Upper lobe of right lung (tissue), 1 donor: ENCODE measurements around the gene TBC1D12. TPM values are rescaled to one million over a fixed set of nuclear protein-coding genes. Genes with fewer than 3 reads are reported as not detected.

Experiments
- ATAC-seq: fragments of 200-7000 bp; cut with Tn5 transposase; one replicate; pipeline ENCODE4 v1.9.1; 2020; ENCODE audit warnings: mild to moderate bottlenecking, moderate library complexity
- DNase-seq: peaks from one replicate; pipeline ENCODE4 v3.0.0-alpha.2; 2020
- H3K27ac ChIP-seq: fragments of 200-600 bp; one replicate; pipeline ENCODE4 v1.8.0; 2022
- H3K27me3 ChIP-seq: fragments of 200-600 bp; one replicate; pipeline ENCODE4 v1.8.0; 2022; ENCODE audit warnings: mild to moderate bottlenecking
- H3K36me3 ChIP-seq: fragments of 200-600 bp; one replicate; pipeline ENCODE4 v1.8.0; 2022
- H3K4me1 ChIP-seq: fragments of 200-600 bp; one replicate; pipeline ENCODE4 v1.8.0; 2022
- H3K4me3 ChIP-seq: fragments of 200-600 bp; one replicate; pipeline ENCODE4 v1.8.0; 2022; ENCODE audit warnings: mild to moderate bottlenecking
- H3K9me3 ChIP-seq: fragments of 200-600 bp; one replicate; pipeline ENCODE4 v1.8.0; 2022
- CTCF ChIP-seq: fragments of 200-600 bp; IDR thresholded peaks from one replicate; pipeline ENCODE4 v1.8.0; 2022; ENCODE audit warnings: antibody characterized with exemption
- intact Hi-C: fragments of 100-400 bp; cut with DNase I; formaldehyde crosslinking; loops from one replicate; pipeline ENCODE4 v1.11.0; 2022
- total RNA-seq: library from RNA; stranded (reverse); fragmentation: NEBNext Ultra II Directional; extraction: Animal tissue kit (Norgen Biotek cat#: 25700); gene quantifications from one replicate; pipeline ENCODE4 v1.2.1, GENCODE V29; 2021
- donor health status: DM: no; HTN: yes; CAD: no; lungs with severe emphysema.

The TBC1D12 gene
- total RNA-seq, 1 donor from 2014 or later, result 11.1 TPM

- no peak for TF ChIP-seq CTCF
- Histone ChIP-seq H3K36me3 (no peaks in the 10 kb centered on the region), H3K4me1 (no peaks in the 10 kb centered on the region), H3K27me3 (no peaks in the 10 kb centered on the region), H3K27ac (no peak overlapping the region), H3K9me3 (peaks cover 12% of the 10 kb centered on the region), H3K4me3 (no peak overlapping the region)
- intact Hi-C loops, result no loop called here
- ATAC-seq, result no peak
- no peak for DNase-seq
Measured at GRCh38 chr10:94451883-94452519, 49.7 kb downstream of the TBC1D12 start.

GRCh38 chr10:94456942-94457341 lies 54.6 kb downstream of the TBC1D12 start:
- no peak overlapping the region for H3K27ac ChIP-seq
- ATAC-seq (no peak), DNase-seq (no peak)
- no peaks in the 10 kb centered on the region for H3K27me3 ChIP-seq
- no peak for TF ChIP-seq CTCF
- H3K4me3 ChIP-seq, result no peak overlapping the region
- no peaks in the 10 kb centered on the region for H3K4me1 ChIP-seq
- peaks cover 8% of the 10 kb centered on the region for H3K9me3 ChIP-seq
- intact Hi-C loops, result no loop called here
- no peaks in the 10 kb centered on the region for H3K36me3 ChIP-seq

- intact Hi-C loops, result no loop called here
- no peaks in the 10 kb centered on the region for H3K27me3 ChIP-seq
- H3K4me3 ChIP-seq, result no peak overlapping the region
- H3K27ac ChIP-seq, result no peak overlapping the region
- no peak for DNase-seq
- no peaks in the 10 kb centered on the region for H3K4me1 ChIP-seq
- TF ChIP-seq CTCF, result no peak
- H3K9me3 ChIP-seq, result peaks cover 5% of the 10 kb centered on the region
- ATAC-seq, result no peak
- no peaks in the 10 kb centered on the region for H3K36me3 ChIP-seq
Measured at GRCh38 chr10:94459385-94459784, 57.0 kb downstream of the TBC1D12 start.

GRCh38 chr10:94461503-94461902 lies 59.2 kb downstream of the TBC1D12 start:
- no peak for DNase-seq
- no peak for TF ChIP-seq CTCF
- H3K4me3 ChIP-seq, result no peak overlapping the region
- no peak for ATAC-seq
- no peaks in the 10 kb centered on the region for H3K27me3 ChIP-seq
- no peaks in the 10 kb centered on the region for H3K36me3 ChIP-seq
- no peak overlapping the region for H3K27ac ChIP-seq
- intact Hi-C loops, result no loop called here
- no peaks in the 10 kb centered on the region for H3K4me1 ChIP-seq
- no peaks in the 10 kb centered on the region for H3K9me3 ChIP-seq

- no peaks in the 10 kb centered on the region for H3K4me1 ChIP-seq
- no peak for ATAC-seq
- intact Hi-C loops, result no loop called here
Measured at GRCh38 chr10:94462130-94462529, 59.8 kb downstream of the TBC1D12 start.

More at GRCh38 chr10:94462130-94462529, 59.8 kb downstream of the TBC1D12 start:
- no peak for TF ChIP-seq CTCF
- H3K9me3 ChIP-seq, result no peaks in the 10 kb centered on the region
- no peak for DNase-seq
- no peak overlapping the region for H3K27ac ChIP-seq
- H3K4me3 ChIP-seq, result no peak overlapping the region
- no peaks in the 10 kb centered on the region for H3K27me3 ChIP-seq
- no peaks in the 10 kb centered on the region for H3K36me3 ChIP-seq
